Prostate gland (tissue), 2 donors: ENCODE measurements around the gene FCGR3A. TPM values are rescaled to one million over a fixed set of nuclear protein-coding genes. Genes with fewer than 3 reads are reported as not detected.

Experiments used
- DNase-seq: peaks from one replicate; pipeline ENCODE4 v3.0.0-alpha.2; 2019; ENCODE audit warnings: low spot score
- H3K27ac ChIP-seq, 2 donors: fragments of 200-600 bp; sonication (generic); 2 replicates each; pipeline ENCODE4 v1.5.1; 2017 to 2019
- H3K27me3 ChIP-seq: fragments of 200-600 bp; sonication (generic); replicated peaks from 2 replicates; pipeline ENCODE4 v1.5.1; 2019; ENCODE audit not compliant: insufficient read depth
- H3K36me3 ChIP-seq, 2 donors: fragments of 200-600 bp; sonication (generic); 1 replicate in 1 of 2; 2 replicates in 1 of 2; pipeline versions ENCODE4 v1.5.1 to v1.8.1; 2017 to 2019
- H3K4me1 ChIP-seq: fragments of 200-600 bp; sonication (generic); replicated peaks from 2 replicates; pipeline ENCODE4 v1.5.1; 2019
- H3K4me3 ChIP-seq, 2 donors: fragments of 200-600 bp; sonication (generic); 2 replicates each; pipeline ENCODE4 v1.5.1; 2017 to 2019
- H3K9me3 ChIP-seq: fragments of 200-600 bp; sonication (generic); 2 replicates; pipeline ENCODE4 v1.5.1; 2017
- POLR2A ChIP-seq: fragments of 450-650 bp; IDR thresholded peaks from one replicate; pipeline ENCODE4 v1.6.1; 2016; ENCODE audit warnings: antibody characterized with exemption, mild to moderate bottlenecking
- POLR2AphosphoS5 ChIP-seq: sonication (generic); formaldehyde crosslinking; IDR thresholded peaks from one replicate; pipeline ENCODE4 v1.6.1; 2017; ENCODE audit warnings: antibody characterized with exemption
- WGBS: methylation state at CpG from one replicate; pipeline ENCODE4 v1.1.5; 2018; 5-methylcytosine and 5-hydroxymethylcytosine counted together
- intact Hi-C: fragments of 100-400 bp; cut with DNase I; formaldehyde crosslinking; loops from one replicate; pipeline ENCODE4 v1.14.2; 2022
- total RNA-seq, 2 donors: library from RNA; depleted of rRNA; stranded (reverse); fragments of >200 nt; gene quantifications; one replicate each; pipeline ENCODE4 v1.1.0, GENCODE V29; 2016
- TF ChIP-seq, protein P1 (sequence below), 4 experiments: fragments of 200-600 bp in 2 of 4; fragments of 450-650 bp in 2 of 4; sonication (generic) in 2 of 4; IDR thresholded peaks; 1 replicate in 3 of 4; 2 replicates in 1 of 4; pipeline ENCODE4 v1.5.1; 2016 to 2019; ENCODE audit warnings: antibody characterized with exemption in 4 of 4, mild to moderate bottlenecking in 2 of 4, moderate library complexity in 2 of 4

FCGR3A gene
- total RNA-seq, 2 donors from 2014 or later, result 6.9 to 7.4 TPM

DNA sequence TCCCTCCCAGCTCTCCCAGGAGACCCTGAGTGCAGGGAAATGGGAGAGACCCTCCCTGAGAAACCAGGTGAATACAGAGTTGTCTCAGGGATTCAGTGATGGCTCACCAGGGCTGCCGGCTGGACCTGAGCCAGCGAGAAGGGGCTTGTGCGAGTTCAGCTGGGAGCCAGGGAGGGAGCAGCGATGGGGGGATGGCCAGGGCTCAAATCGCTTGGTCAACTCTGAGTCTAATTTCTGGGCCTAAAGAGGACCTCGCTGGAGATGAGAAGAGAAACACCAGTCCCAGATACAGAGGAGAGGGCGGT, 37.9 kb downstream of the FCGR3A start:
- intact Hi-C loops, result no loop called here

DNA sequence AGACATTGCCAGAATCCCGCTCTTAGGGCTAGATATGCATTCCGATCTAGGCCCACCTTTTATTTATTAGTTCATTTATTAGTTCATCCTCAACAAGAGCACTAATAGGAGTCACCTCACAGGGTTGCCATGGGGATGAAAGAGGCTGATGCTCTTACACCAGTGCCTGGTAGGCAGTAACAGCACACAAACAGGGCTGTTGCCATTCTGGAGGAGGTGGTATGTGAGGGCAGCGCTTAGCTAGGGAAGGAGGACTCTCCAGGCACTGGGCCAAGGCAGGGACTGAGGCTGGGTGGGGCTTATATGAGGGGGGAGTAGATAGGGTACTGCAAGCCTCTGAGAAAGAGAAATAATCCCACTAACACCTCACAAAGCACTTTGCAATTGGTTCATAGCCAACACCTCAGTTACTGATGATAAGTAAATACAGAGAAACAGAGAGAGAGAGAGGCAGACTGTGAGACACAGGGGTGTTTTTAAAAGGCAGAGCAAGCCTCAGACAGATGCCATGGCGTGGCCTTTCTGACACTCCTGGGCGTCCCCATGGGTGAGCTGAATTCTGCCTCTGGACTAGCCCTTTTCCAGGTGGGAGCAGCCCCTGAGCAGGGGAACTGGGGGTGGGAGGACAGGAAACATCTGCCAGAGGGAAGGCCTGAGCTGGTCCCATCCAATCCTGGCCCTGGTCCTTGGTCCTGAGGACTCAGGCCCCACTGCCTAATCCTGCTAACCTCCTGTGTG, 38.4 kb downstream of the FCGR3A start:
- no peak overlapping the region for H3K27ac ChIP-seq
- no peak overlapping the region for H3K4me3 ChIP-seq
- intact Hi-C loops, result no loop called here
- H3K36me3 ChIP-seq, result no peaks in the 10 kb centered on the region
- no peaks in the 10 kb centered on the region for H3K4me1 ChIP-seq
- no peaks in the 10 kb centered on the region for H3K9me3 ChIP-seq
- TF ChIP-seq POLR2AphosphoS5 (no peak), POLR2A (no peak)
- TF ChIP-seq, protein P1, sequence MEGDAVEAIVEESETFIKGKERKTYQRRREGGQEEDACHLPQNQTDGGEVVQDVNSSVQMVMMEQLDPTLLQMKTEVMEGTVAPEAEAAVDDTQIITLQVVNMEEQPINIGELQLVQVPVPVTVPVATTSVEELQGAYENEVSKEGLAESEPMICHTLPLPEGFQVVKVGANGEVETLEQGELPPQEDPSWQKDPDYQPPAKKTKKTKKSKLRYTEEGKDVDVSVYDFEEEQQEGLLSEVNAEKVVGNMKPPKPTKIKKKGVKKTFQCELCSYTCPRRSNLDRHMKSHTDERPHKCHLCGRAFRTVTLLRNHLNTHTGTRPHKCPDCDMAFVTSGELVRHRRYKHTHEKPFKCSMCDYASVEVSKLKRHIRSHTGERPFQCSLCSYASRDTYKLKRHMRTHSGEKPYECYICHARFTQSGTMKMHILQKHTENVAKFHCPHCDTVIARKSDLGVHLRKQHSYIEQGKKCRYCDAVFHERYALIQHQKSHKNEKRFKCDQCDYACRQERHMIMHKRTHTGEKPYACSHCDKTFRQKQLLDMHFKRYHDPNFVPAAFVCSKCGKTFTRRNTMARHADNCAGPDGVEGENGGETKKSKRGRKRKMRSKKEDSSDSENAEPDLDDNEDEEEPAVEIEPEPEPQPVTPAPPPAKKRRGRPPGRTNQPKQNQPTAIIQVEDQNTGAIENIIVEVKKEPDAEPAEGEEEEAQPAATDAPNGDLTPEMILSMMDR (IDR thresholded peaks at IDR 0.05), result no peak
- DNase-seq, result no peak
- WGBS, result 74% methylated on average over 5 of the region's 5 CpGs
- no peaks in the 10 kb centered on the region for H3K27me3 ChIP-seq

More for the DNA sequence above, 37.9 kb downstream of the FCGR3A start:
- Histone ChIP-seq H3K27me3 (no peaks in the 10 kb centered on the region), H3K9me3 (no peaks in the 10 kb centered on the region), H3K4me3 (no peak overlapping the region), H3K36me3 (no peaks in the 10 kb centered on the region), H3K4me1 (no peaks in the 10 kb centered on the region), H3K27ac (no peak overlapping the region)
- WGBS, result 91% methylated on average over 7 of the region's 7 CpGs
- DNase-seq, result no peak
- no peak for TF ChIP-seq POLR2A
- no peak for TF ChIP-seq POLR2AphosphoS5
- TF ChIP-seq, protein P1 (IDR thresholded peaks at IDR 0.05), result no peak

DNA sequence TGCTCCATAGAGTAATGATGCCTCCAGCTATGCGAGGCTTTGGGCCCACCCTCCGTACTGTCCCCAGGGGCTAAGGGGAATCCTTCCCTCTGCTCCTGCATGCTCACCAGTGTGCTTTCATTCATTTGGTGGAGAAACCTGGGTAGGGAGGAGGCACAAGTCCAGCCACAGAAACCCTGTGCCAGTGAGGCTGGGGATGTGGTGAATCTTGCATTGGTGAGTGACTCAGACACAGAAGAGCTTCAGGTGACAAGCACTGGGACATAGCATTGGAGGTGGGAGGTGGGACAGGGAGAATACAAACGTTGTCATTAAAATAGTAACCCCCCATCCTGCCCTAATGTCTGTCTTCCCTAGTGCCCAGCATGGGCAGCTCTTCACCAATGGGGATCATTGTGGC, 39.1 kb downstream of the FCGR3A start:
- Histone ChIP-seq H3K27ac (no peak overlapping the region), H3K4me3 (no peak overlapping the region), H3K4me1 (no peaks in the 10 kb centered on the region), H3K27me3 (no peaks in the 10 kb centered on the region), H3K36me3 (no peaks in the 10 kb centered on the region), H3K9me3 (no peaks in the 10 kb centered on the region)
- intact Hi-C loops, result no loop called here
- TF ChIP-seq, protein P1 (IDR thresholded peaks at IDR 0.05), result no peak
- 90% methylated on average over 3 of the region's 3 CpGs for WGBS
- no peak for DNase-seq

DNA sequence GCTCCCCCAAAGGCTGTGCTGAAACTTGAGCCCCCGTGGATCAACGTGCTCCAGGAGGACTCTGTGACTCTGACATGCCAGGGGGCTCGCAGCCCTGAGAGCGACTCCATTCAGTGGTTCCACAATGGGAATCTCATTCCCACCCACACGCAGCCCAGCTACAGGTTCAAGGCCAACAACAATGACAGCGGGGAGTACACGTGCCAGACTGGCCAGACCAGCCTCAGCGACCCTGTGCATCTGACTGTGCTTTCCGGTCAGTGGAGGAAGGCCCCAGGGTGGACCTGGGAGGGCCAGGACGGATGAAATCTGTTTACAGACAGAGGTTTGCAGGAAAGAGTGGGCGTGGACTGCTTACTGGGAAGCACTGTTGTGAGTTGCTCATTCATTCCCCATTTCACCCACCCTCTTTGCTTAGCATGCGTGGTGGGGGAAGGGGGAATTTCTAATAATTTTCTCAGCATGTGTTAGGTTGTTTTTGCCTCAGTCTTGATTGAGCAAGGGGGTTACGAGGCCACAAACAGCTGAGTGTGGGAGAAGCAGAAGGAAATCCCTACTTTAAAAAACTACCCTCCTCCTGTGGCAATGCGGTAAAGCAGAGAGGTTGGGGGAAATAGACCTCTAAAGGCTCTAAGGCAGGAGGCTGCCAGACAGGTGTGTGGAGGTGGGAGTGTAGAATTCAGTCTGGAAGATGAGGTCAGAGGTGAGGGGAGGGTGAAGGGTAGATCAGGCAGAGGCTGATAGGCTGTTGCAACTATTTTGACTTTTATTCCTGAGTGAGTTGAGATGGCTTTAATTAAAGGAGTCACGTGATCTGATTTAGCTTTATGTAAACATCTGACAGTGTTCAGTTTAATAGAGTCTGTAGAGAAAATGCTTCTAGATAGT, 43.0 kb downstream of the FCGR3A start:
- no peak for TF ChIP-seq POLR2A
- no peak for TF ChIP-seq POLR2AphosphoS5
- TF ChIP-seq, protein P1 (IDR thresholded peaks at IDR 0.05), result no peak
- no peak for DNase-seq
- Histone ChIP-seq H3K4me3 (no peak overlapping the region), H3K27me3 (no peaks in the 10 kb centered on the region), H3K9me3 (no peaks in the 10 kb centered on the region), H3K4me1 (no peaks in the 10 kb centered on the region), H3K27ac (no peak overlapping the region), H3K36me3 (no peaks in the 10 kb centered on the region)
- intact Hi-C loops, result no loop called here
- 46% methylated on average over 12 of the region's 15 CpGs for WGBS
